GM21447 (cell line): ENCODE results near the gene MCHR1.
"Not testable (repeated sequence)": the region's sequence is repeated elsewhere in the genome, so short reads cannot be mapped to it uniquely, and the experiment has no call there.

ENCODE experiments used
- ATAC-seq: cut with Tn5 transposase; IDR thresholded peaks from one replicate; pipeline ENCODE4 v1.9.1; 2021; ENCODE audit not compliant: unreplicated experiment

Gene MCHR1

GRCh38 chr22:40655941-40656340 is 23.3 kb upstream of the MCHR1 start:
- ATAC-seq = not testable (repeated sequence)

- ATAC-seq = not testable (repeated sequence)
Measured at GRCh38 chr22:40656651-40657050, 22.6 kb upstream of the MCHR1 start.

GRCh38 chr22:40659166-40659565 is 20.1 kb upstream of the MCHR1 start:
- ATAC-seq = no peak

GRCh38 chr22:40660730-40661129 is 18.6 kb upstream of the MCHR1 start:
- ATAC-seq = no peak

- no peak for ATAC-seq
Measured at GRCh38 chr22:40661671-40662070, 17.6 kb upstream of the MCHR1 start.

GRCh38 chr22:40665312-40665711 is 14.0 kb upstream of the MCHR1 start:
- no peak for ATAC-seq

GRCh38 chr22:40666151-40666848 is 13.0 kb upstream of the MCHR1 start:
- ATAC-seq = no peak

GRCh38 chr22:40668611-40669411 is 10.5 kb upstream of the MCHR1 start:
- no peak for ATAC-seq

- ATAC-seq = no peak
Measured at GRCh38 chr22:40670058-40670457, 9.2 kb upstream of the MCHR1 start.

- ATAC-seq = no peak
Measured at GRCh38 chr22:40671369-40671768, 7.9 kb upstream of the MCHR1 start.

- ATAC-seq = no peak
Measured at GRCh38 chr22:40671796-40672360, 7.4 kb upstream of the MCHR1 start.

- ATAC-seq = no peak
Measured at GRCh38 chr22:40673017-40673416, 6.3 kb upstream of the MCHR1 start.

GRCh38 chr22:40674274-40674673 is 5.0 kb upstream of the MCHR1 start:
- ATAC-seq = no peak

GRCh38 chr22:40676166-40676565 is 3.1 kb upstream of the MCHR1 start:
- ATAC-seq = not testable (repeated sequence)

GRCh38 chr22:40676644-40677043 is 2.6 kb upstream of the MCHR1 start:
- no peak for ATAC-seq

- ATAC-seq = no peak
Measured at GRCh38 chr22:40678493-40679248, 613 bp upstream of the MCHR1 start.

- ATAC-seq = no peak
Measured at GRCh38 chr22:40679964-40680818, 907 bp downstream of the MCHR1 start.

- ATAC-seq = no peak
Measured at GRCh38 chr22:40680819-40681183, 1.5 kb downstream of the MCHR1 start.

- no peak for ATAC-seq
Measured at GRCh38 chr22:40681451-40681850, 2.2 kb downstream of the MCHR1 start.

- no peak for ATAC-seq
Measured at GRCh38 chr22:40684728-40685127, 5.4 kb downstream of the MCHR1 start.

- ATAC-seq = no peak
Measured at GRCh38 chr22:40685406-40685805, 6.1 kb downstream of the MCHR1 start.
